GM19351 (cell line): Measurements from ENCODE around the gene XIST.
"Not testable (repeated sequence)": the region's sequence is repeated elsewhere in the genome, so short reads cannot be mapped to it uniquely, and the experiment has no call there.

Experiments used
- ATAC-seq: cut with Tn5 transposase; IDR thresholded peaks from one replicate; pipeline ENCODE4 v1.9.1; 2021; ENCODE audit warnings: mild to moderate bottlenecking, moderate library complexity; ENCODE audit not compliant: unreplicated experiment

The XIST gene

DNA sequence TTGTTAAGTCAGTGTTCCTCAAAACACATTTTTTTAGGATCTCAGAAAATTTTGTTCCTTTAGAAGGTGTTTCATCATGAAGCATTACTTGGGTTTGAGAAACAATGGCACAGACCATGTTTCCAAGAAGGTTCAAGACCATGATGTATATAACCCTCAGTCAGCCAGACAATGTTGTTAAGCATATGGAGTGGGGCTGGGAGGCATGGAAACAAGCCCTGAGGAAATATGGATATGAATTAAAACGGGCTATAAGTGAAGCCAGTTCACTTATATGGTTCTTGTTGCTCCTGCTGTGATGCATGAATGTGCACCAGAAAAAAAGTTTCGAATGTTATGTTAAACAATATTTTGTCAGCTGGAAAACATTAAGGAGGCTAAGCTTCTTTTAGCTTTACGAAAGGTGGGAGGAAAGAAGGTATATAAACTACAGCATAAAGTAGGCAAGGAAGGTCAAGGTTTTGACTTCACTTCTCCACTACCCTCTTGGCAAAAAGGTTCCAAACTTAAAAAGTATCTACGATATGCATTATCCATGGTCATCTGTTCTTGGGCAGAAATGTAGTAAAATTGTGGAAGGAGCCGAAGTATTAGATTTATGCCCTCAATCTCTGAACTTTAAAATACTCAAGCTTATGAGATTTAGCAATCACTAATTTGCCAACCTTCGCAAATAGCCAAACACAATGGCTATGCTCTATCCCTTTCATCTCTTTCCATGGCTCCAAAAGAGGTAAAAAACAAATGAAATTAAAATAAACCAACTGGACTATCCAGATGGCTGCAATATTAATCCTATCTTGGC is 12.2 kb downstream of the XIST start:
- ATAC-seq, result no peak

DNA sequence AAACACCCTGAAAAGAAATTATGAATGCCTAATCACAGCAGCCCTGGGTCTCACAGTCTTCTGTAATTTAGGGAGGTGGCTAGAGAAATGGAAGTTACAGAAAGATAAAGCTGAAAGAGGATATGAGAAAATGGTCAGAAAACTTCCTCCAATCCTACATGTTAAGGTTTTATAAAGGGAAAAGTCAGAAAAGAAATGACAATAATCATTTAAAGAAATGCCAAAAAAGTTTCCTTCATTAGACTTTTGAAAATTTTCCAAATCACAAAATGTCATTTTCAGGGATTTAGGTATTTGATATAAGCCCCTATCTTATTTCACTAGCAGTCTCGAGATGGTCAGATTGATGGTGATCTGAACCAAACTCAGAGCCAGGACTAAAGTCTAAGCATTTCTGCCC is 13.4 kb downstream of the XIST start:
- no peak for ATAC-seq

DNA sequence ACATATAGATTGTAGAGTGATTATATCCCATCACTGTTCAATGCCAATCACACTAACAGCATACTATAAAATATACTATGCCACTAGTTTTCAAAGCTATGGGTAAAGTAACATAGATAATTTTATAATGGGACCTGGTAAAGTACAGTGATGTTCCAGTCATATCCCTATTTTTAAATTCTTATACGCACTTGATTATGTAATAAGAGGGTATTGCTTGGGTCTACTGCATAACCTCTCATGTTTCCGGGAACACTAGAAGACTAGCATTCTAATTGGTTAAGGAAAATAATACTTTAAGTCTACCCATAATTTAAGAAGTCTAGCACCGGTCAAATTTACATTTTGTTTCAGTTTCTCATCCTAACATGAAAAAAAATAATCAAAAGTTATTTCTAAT is 14.4 kb downstream of the XIST start:
- no peak for ATAC-seq

DNA sequence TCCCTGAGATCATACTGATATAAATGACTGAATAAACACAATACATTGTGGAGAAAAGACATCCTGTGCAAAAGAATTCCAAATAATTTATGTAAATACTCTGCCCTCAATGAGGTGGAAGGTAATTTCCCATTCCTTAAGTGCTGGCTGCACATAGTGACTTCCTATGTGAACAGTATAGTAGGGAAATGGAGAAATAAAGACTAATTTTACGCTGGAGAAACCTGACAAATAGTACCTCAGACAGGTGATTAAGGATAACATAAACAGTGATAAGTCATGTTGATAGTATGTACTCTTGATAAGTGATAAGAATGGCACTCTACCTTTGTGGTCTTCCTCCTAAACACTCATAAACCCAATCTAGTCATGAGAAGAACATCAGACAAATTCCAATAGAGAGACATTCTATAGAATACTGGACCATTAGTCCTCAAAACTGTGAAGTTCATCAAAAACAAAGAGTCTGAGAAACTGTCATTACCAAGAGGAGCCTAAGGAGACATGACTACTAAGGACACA is 15.5 kb downstream of the XIST start:
- no peak for ATAC-seq

DNA sequence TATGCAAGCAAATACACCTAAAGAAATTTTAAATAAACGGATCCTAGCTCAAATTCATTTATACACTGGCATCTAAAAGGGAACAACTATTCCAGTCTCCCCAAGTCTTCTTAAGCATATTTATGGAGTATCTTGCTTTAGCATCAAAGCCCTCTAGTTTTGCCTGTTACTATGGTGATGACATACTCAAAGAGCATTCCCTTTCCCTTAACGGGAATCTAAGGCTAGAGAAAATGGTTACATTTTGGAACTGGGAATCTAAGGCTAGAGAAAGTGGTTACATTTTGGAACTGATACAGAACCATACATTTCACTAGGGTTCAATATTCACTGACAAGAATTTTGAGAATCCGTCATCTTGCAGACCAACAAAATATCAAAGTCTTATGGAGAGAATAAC is 18.3 kb downstream of the XIST start:
- ATAC-seq, result no peak

DNA sequence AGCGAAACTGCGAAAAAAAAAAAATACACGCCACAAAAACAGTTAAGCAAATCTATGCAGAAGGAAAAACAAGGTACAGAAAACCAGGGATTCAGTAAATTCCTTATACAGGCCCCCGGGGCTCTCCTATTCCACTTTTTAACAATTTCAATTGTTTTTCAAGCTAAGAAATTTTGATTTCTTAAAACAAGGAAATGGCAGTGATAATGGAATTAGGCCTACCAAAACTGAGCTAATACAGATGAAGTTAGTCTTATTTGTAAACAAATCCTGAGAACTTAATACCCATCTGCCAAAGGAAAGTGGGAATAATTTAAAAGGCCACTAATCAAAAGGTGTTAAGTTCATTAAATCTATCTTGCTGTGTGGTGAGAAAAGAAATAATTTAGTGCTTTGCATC is 20.2 kb downstream of the XIST start:
- no peak for ATAC-seq

DNA sequence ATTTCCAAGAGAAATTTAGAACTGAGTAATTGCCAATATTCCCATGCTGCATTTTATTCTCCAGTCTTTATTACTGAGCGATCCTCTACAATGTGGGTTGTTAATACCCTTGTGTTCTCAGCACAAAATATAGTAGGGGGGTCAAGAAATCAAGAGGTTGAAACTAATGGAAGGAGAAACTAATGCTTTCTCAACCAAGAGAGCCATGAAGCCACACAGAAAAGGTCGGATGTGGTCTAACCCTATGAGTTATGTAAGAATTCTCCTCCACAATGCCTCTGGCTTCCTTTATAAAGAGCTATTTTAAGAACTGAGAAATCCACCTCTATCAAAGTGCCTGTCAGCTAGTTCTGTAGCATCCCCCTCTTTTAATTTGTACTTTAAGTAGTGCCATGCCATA is 21.0 kb downstream of the XIST start:
- ATAC-seq, result no peak

DNA sequence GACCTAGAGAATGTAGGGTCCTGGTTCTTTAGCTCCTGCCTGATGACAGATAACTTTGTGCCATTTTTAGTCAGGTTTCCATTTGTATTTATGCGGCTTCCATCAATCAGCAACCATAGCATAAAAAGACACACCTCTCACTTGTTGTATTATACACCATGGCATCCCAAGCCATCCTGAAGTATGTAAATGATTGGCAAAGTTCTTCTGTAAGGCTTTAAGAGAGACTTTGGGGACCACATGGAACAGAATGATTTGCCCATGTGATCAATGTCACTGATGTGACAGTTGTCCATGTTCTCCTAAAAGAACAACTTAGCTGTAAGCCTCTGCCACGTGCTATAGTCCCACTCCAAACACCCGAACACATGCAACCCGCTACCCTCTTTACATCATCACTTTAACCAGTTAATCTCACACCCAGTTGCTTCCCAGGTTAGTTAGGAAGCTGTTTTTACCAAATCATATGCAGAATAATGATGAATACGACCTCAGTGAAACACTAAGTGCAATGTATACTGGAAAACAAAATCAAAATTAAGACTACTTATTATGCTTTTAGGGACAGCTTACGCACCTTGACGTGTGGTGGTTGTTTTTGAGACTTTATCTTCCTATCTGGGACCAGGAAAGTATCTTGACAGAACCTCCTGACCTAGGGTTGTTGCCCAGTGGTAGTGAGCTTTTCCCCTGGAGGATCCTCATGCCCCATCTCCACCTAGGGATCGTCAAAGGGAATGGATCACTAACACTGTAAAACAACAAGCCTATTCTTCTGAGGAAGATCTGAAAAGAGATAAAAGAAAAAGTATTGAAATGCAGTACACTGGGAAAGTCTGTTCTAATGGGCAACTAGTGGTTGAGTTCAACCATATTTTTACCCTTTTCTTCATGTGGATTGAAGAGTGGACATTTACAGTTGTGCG is 21.8 kb downstream of the XIST start:
- no peak for ATAC-seq

DNA sequence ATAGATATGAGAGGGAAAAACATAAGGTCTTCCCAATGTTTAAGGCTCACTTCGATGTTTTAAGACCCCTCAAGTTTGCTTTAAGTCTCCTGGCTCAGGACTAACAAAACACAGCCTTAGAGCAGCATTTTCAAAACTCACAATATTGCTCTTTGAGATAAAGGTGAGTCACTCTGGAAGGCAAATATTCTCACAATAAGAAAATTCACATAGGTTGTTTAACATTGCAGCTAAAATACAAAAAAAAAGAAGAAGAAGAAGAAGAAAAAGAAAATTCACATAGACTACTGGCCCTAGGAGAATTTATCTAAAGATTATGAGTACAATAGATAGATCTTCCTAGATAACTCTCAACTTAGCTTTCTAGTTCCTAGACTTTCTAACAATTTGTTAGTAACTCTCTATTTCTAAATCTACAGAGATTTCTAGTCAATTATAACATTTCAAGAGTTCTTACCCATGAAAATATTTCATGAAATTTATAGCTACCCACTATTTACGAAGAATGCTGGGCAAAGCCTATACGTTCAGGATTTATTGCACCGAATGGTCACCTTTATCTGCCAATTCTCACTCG is 22.5 kb downstream of the XIST start:
- no peak for ATAC-seq

DNA sequence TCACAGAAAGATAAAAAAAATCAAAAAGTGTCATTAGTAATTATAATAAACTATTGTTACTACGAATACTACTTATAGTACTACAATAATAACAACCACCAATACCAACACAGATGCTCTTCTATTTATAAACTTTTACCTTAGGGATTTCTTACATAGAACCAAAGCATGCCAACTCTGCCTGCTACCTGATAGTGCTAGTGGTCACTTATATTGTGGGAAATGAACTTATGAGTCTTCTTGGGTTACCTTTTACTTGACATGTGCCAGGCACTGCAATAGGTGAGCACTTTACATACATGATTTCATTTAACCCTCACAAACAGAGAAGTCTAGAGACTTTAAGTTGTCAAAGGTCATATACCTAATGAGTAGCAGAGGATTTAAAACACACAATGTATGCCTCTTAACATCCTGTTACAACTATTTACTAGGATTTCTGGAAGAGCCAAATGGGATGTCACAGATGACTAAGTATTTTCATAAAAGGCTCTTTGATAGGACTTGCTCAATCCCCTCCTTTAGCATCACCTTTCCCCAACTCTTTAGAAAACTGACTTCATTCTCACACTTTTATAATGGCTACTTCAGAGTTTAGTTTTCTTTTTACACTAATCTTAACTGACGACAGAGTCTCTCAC is 24.3 kb downstream of the XIST start:
- no peak for ATAC-seq

DNA sequence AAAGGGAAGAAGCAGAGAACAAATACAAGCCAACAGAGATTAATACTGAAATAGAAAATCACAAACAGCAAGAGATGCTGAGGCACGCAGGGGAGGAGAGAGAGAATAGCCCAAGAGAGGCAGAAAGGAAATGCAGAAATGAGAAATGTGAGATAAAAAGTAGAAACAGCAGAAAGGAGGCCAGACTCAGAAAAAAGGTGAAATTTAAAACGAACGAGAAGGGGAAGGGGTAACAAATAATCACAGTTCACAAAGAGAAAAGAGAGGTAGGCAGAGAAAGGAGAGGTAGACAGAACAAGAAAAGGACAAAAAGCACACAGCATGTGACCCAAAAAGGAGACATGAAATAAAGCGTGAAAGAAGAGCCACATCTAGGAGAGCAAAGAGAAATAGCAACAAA is 25.1 kb downstream of the XIST start:
- ATAC-seq, result no peak

DNA sequence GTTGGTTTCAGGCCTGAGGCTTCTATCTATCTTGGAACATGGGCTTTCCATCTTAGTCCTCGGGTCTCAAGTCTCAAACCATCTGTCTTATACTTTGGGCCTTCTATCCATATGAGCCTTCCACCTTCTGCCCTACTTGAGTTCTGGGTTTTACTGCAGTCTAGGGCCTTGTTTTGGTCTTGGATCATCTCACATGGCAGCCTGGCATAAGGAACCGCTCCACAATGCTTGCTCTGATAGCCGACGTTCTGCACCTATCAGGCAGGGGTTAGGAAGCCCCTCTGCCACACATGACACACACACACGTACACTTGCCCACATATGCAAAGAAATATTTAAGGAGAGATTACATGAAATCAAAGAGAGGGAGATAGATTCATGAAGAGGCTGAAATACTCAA is 25.5 kb downstream of the XIST start:
- no peak for ATAC-seq

DNA sequence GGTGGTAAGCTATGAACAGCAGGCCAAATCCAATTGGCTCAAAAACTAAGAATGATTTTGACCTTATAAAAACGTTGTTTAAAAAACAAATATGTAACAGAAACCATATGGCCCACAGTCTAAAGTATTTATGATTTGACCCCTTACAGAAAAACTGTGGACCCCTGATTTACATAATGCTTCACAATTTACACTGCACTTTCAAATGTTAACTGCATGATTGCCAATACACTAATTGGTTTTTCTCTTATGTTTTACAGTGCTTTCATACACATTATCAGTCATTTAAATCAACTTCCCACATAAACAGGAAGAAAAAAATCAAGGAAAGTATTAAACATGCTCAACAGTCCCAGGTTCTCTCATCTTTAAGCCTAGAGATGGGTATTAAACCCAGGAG is 26.9 kb downstream of the XIST start:
- ATAC-seq, result no peak

DNA sequence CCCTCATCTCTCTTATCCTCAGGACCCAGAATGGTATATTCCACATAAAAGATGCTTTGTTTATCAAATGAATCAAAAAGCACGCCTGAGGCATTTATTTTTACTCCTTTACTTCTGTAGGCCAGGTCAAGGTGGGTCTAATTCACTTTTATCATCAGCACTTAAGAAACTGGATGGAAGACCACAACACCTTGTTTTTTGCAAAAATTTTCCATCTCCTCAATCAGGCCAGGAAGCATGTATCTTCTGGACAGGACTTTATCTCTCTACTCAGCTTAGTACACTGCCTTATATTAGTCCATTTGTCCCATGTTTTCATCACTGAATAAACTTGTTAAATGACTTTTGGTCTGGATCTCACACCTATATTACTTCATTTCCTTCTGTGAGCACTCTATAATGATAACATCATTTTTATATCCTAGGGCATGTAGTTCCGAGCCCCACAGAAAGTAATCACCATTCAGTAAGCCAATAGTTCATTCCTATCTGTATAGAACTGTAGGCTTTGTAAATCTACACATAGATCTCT is 29.0 kb downstream of the XIST start:
- no peak for ATAC-seq

DNA sequence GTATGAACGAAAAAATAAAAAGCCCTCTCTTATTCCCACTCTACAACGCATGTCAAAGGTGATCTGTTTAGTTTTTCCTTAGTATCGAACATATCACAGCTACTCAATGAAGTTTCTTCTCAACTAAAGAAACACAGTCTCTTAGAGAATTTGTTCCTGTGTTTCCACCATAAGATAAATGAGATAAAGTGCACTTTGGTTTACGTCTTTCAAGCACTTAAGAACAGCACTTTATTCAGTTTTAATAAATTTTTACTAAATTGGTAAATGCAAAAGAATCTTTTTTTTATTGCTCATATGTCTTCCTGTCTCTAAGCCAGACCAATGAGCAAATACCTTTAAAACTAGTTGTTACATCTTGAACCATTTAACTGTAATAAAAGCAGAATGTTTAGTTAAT is 29.7 kb downstream of the XIST start:
- ATAC-seq, result no peak

DNA sequence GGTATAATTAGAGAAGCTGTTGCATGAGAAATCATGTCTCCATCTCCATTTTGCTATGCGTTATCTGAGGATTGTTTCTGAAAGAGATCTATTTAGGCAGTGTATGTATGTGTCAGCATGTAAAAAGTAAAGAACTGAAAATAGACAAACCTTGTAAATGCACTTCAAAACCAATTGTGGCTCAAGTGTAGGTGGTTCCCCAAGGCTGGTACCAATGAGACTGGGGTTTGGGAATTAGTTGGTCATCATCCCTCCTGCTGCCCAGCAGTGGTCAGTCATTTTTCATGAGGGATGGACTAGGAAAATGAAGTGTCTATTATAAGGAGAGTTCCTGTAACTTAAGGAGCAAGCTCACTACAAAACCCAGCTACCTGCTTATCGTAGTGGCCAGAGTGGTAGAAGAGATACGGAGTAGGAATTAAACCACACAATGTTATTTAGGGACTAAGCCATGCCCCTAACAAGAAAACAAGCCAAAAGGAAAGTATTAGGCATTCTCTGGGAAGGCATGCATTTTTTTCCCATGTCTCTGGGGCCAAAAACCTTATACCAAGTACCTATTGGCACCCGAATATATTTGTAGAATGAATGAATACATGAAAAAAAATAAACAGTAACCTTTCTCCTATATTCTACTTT is 30.5 kb downstream of the XIST start:
- ATAC-seq, result no peak

DNA sequence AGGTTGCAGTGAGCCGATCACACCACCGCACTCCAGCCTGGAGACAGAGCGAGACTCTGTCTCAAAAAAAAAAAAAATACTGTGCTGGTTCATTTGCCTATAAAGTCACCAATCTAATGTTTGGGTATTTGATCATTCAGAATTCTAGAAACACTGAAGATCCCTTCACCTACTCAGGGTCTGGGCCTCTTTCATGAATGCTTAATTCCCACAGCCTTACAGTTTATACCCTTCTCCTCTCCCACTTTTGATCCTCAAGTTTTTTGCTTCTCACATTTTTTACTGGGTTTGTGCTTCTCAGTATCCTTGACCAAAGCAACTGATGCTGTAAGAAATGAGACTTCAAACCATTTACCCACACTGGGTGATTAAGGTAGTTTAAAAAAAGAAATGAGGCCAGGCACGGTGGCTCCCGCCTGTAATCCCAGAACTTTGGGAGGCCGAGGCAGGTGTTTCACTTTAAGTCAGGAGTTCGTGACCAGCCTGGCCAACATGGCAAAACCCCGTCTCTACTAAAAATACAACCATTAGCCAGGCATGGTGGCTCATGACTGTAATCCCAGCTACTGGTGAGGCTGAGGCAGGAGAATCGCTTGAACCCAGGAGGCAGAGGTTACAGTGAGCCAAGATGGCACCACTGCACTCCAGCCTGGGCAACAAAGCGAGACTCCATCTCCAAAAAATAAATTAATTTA is 32.5 kb downstream of the XIST start:
- not testable (repeated sequence) for ATAC-seq

DNA sequence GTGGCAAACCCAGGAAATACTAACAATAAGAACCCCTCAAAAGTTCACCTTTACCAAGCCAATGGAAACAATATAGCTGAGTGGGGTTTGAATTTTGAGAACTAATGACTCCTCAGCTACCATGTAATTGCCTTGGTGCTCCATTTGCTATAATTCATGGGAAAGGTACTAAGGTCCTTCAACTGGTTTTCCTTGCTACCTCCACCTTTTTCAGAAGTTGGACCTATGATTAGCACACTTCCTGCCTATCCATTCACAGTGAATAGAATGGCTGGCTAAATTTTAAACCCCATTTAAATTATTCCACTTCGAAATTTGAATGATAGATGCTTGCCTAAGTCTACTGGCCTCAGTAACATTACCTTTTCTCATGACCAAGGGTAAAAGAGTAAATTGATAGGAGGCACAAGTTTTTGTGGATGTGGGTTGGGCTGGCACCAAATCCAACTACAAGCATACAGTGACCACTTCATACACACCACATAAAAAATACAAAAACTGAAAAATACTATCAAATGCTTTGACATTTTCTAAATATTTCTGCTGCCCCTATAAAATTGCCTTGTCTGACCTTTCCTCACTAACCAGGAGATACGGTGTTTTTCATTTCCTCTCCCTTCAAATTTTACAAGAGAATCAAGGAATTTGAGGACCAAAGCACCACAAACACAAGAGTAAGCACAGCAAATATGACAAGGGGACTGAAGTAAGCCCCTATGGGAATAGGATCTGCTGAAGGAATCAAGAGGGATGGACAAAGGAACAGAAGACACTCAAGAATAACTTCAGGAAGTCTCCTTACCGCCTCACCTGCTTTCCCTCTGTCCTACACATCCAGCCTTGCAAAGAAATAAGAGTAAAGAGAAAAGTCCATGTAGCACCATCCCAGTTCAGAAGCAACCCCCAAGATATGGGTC is 34.1 kb downstream of the XIST start:
- no peak for ATAC-seq
